ENCODE results near the gene PARP12.

PARP12 gene

GRCh38 chr7:139981511-139981895 is 81.2 kb downstream of the PARP12 start:
- TF ChIP-seq TEAD4 (IDR thresholded peaks at IDR 0.05): no peak
- no peak for TF ChIP-seq ZBTB7A (IDR thresholded peaks at IDR 0.05; ENCODE audit: low read depth)
- no peak for TF ChIP-seq EGR1 (IDR thresholded peaks at IDR 0.05)

- no peak for TF ChIP-seq CEBPB (IDR thresholded peaks at IDR 0.05)
- no peak for TF ChIP-seq REST (IDR thresholded peaks at IDR 0.05; ENCODE audit: low read depth)
- no peak for TF ChIP-seq ZBTB7A (IDR thresholded peaks at IDR 0.05; ENCODE audit: low read depth)
- TF ChIP-seq EGR1 (IDR thresholded peaks at IDR 0.05): no peak
- no peak for TF ChIP-seq USF1 (IDR thresholded peaks at IDR 0.05)
- TF ChIP-seq, protein P1, sequence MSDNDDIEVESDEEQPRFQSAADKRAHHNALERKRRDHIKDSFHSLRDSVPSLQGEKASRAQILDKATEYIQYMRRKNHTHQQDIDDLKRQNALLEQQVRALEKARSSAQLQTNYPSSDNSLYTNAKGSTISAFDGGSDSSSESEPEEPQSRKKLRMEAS (IDR thresholded peaks at IDR 0.05): no peak
- TF ChIP-seq TCF12 (IDR thresholded peaks at IDR 0.05; ENCODE audit: low read depth): no peak
- no peak for TF ChIP-seq EP300 (IDR thresholded peaks at IDR 0.05; ENCODE audit: borderline replicate concordance)
- TF ChIP-seq NFIC (IDR thresholded peaks at IDR 0.05): no peak
- no peak for TF ChIP-seq TAF1 (IDR thresholded peaks at IDR 0.05; ENCODE audit: low read depth)
- no peak for TF ChIP-seq FOXM1 (IDR thresholded peaks at IDR 0.05; ENCODE audit: borderline replicate concordance, low read depth)
- no peak for TF ChIP-seq TEAD4 (IDR thresholded peaks at IDR 0.05)
- no peak for TF ChIP-seq YY1 (IDR thresholded peaks at IDR 0.05; ENCODE audit: low read depth)
- no peak for TF ChIP-seq CREB1 (IDR thresholded peaks at IDR 0.05; ENCODE audit: low read depth)
- no peak for TF ChIP-seq RAD21 (IDR thresholded peaks at IDR 0.05; ENCODE audit: low read depth)
Observed at GRCh38 chr7:139976838-139977656, 85.7 kb downstream of the PARP12 start.

GRCh38 chr7:139976055-139976837 is 86.5 kb downstream of the PARP12 start:
- TF ChIP-seq, protein P1 (IDR thresholded peaks at IDR 0.05): no peak
- no peak for TF ChIP-seq NFIC (IDR thresholded peaks at IDR 0.05)
- no peak for TF ChIP-seq ZBTB7A (IDR thresholded peaks at IDR 0.05; ENCODE audit: low read depth)
- TF ChIP-seq YY1 (IDR thresholded peaks at IDR 0.05; ENCODE audit: low read depth): no peak
- no peak for TF ChIP-seq TAF1 (IDR thresholded peaks at IDR 0.05; ENCODE audit: low read depth)
- TF ChIP-seq RAD21 (IDR thresholded peaks at IDR 0.05; ENCODE audit: low read depth): no peak
- TF ChIP-seq CREB1 (IDR thresholded peaks at IDR 0.05; ENCODE audit: low read depth): no peak
- no peak for TF ChIP-seq EP300 (IDR thresholded peaks at IDR 0.05; ENCODE audit: borderline replicate concordance)
- TF ChIP-seq TCF12 (IDR thresholded peaks at IDR 0.05; ENCODE audit: low read depth): no peak
- TF ChIP-seq TEAD4 (IDR thresholded peaks at IDR 0.05): no peak
- TF ChIP-seq FOXM1 (IDR thresholded peaks at IDR 0.05; ENCODE audit: borderline replicate concordance, low read depth): no peak
- no peak for TF ChIP-seq USF1 (IDR thresholded peaks at IDR 0.05)
- TF ChIP-seq REST (IDR thresholded peaks at IDR 0.05; ENCODE audit: low read depth): no peak
- no peak for TF ChIP-seq EGR1 (IDR thresholded peaks at IDR 0.05)
- no peak for TF ChIP-seq CEBPB (IDR thresholded peaks at IDR 0.05)

- TF ChIP-seq ZBTB7A (IDR thresholded peaks at IDR 0.05; ENCODE audit: low read depth): no peak
- no peak for TF ChIP-seq REST (IDR thresholded peaks at IDR 0.05; ENCODE audit: low read depth)
- TF ChIP-seq, protein P1 (IDR thresholded peaks at IDR 0.05): no peak
- TF ChIP-seq USF1 (IDR thresholded peaks at IDR 0.05): no peak
- TF ChIP-seq TCF12 (IDR thresholded peaks at IDR 0.05; ENCODE audit: low read depth): no peak
- TF ChIP-seq EP300 (IDR thresholded peaks at IDR 0.05; ENCODE audit: borderline replicate concordance): no peak
- no peak for TF ChIP-seq CREB1 (IDR thresholded peaks at IDR 0.05; ENCODE audit: low read depth)
- no peak for TF ChIP-seq TEAD4 (IDR thresholded peaks at IDR 0.05)
- TF ChIP-seq RAD21 (IDR thresholded peaks at IDR 0.05; ENCODE audit: low read depth): no peak
- TF ChIP-seq CEBPB (IDR thresholded peaks at IDR 0.05): no peak
- TF ChIP-seq NFIC (IDR thresholded peaks at IDR 0.05): no peak
- TF ChIP-seq TAF1 (IDR thresholded peaks at IDR 0.05; ENCODE audit: low read depth): no peak
Observed at GRCh38 chr7:139974179-139974811, 88.5 kb downstream of the PARP12 start.
